OCI-LY1 (cell line): ENCODE data around the gene CNN3.

Experiments
- CTCF ChIP-seq: fragments of 200-600 bp; sonication (generic), shearing (Covaris generic); IDR thresholded peaks from 2 replicates; pipeline ENCODE4 v1.5.1; 2017; ENCODE audit warnings: mild to moderate bottlenecking, antibody characterized with exemption, low read length, moderate library complexity, mixed read lengths
- EZH2 ChIP-seq: fragments of 200-600 bp; sonication (generic), shearing (Covaris generic); IDR thresholded peaks from 2 replicates; pipeline ENCODE4 v1.8.0; 2017; ENCODE audit warnings: borderline replicate concordance, mixed run types, mild to moderate bottlenecking, antibody characterized with exemption, low read length, moderate library complexity, mixed read lengths

- TF ChIP-seq CTCF, result no peak
- no peak for TF ChIP-seq EZH2
Observed at GRCh38 chr1:94884106-94884505, 42.8 kb downstream of the CNN3 start.
